SKM-1 treated with dmso at 0.1 percent for 144 hours (cell line): ENCODE data around the gene FAM219A.
"Not testable (repeated sequence)": the region's sequence is repeated elsewhere in the genome, so short reads cannot be mapped to it uniquely, and the experiment has no call there.

Experiments
- DNase-seq: peaks from one replicate; lab custom pipeline; 2025; ENCODE audit not compliant: unreplicated experiment; lab: John Stamatoyannopoulos, UW

Gene FAM219A

DNA sequence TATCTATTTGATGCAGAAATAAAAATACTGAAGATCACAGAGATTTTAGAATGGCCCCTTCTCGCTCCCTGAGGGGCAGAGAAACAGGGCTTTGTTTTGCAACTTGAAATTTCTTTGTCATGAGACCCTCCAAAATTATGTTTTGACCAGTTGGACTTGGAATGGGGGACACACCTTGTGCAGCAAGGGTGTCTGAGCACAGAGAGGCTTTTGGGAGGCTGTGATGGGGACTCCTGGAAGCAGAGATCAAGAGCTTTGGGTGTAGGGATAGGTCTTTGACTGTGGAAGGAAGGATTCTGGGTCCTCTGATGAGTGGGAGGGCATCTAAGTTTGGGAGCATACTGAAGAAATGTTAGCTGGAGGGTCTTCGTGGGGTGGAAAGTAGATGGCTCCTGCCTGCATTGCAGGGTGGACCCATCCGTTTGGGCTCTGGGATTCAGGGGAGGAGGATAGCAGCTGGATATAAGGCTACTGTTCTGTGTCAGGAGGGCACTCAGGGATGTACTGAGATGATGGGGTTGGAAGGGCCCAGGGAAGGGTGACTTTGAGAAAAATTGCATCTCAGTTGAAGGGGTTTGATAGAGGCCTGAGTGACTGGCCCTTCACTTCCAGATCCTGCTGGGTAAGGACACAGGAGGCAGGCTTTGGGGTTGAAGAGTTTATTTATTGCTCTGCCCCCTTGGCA, 79.9 kb downstream of the FAM219A start:
- DNase-seq = no peak

DNA sequence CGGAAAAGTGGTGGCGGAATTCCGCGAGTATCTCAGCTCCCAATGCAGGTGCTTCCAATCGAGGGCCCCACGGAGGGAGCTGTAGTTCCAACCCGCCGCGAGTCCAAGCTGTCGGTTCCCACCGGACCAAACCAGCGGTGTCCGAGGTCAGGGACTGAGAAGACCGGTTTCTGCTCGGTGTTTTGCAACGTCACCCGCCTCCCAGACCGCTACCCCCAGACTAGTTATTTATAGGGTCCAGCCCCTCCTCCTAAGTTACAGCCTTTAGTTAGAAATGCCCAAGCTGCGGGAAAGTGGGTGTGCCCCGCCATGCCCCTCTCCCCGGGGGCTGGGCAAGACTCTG, 81.0 kb downstream of the FAM219A start:
- DNase-seq = no peak

DNA sequence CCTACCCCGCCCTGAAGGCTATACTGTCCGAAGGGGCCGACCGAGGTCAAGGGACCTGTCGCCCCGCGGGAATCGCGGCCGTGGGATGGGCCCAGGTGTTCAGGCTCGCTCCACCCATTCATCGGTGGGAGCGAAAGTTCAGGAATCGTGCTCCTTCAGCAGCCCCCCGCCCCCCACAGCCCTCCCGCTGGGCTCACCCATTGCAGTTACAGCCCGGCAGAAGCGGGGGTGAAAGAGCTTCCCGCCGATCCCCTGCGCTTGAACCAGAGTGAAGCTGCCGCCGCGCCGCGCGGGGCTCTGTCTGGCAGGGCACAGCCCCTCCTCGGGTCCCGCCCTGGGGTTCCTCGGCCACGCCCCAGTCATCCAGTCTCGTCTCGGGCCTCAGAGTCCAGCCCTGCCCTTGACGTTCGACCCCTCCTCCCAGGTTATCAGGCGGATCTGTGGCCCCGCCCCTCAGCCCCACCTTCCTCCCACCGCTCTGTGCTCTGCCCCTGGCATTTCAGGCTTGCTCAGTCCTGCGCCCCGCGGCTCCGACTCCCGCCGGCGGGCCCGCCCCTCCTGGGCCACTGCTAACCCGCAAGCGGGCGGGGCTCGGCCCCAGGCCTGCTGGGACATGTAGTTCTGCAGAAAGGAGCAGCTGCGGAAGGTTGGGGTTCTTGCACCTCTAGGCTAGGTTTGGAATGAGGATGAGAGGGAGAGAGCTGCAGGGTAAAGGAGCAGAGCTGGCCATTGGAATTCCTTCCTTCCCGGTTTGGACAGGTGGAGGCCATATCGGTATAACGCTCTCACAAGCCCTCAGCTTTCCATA, 81.6 kb downstream of the FAM219A start, which contains the start of gene MYORG:
MYORG (minus strand) TSS at position 303 of the 808 bp plus-strand sequence. CDS start 3,955 bp downstream, outside the sequence.
- DNase-seq = peak; percentile 96

DNA sequence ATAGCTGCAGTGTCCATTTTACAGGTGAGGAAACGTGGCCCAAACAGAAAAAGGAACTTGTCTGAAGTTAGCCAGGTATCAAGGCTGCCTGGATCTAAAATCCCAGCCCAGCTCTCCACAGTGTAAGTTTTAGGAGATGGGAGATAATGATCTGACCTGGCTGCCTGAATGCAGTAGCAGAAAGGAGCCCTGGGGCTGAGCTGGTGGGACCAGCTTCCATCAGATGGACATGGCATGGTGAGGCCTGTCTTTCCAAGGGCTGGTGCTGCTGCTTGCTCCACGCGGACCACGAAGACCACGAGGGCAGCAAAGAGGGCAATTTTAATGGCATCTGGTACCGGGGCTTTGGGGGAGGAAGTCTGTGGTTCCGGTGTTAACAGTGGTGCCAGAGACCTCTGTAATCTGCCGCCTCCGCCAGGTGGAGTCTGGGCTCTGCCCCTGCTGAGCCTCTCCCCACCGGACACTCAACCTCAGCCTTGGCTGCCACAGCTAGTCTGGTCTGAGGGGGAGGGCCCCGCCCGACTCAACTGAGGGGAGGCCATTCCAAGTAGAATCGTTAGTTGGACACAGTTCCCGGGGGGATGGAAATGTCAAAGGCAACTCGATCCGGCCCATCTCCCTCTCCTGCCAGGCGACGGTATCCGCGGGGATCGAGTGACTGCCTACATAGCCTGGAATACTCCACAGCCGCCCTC, 82.3 kb downstream of the FAM219A start:
- peak; percentile 22 for DNase-seq

DNA sequence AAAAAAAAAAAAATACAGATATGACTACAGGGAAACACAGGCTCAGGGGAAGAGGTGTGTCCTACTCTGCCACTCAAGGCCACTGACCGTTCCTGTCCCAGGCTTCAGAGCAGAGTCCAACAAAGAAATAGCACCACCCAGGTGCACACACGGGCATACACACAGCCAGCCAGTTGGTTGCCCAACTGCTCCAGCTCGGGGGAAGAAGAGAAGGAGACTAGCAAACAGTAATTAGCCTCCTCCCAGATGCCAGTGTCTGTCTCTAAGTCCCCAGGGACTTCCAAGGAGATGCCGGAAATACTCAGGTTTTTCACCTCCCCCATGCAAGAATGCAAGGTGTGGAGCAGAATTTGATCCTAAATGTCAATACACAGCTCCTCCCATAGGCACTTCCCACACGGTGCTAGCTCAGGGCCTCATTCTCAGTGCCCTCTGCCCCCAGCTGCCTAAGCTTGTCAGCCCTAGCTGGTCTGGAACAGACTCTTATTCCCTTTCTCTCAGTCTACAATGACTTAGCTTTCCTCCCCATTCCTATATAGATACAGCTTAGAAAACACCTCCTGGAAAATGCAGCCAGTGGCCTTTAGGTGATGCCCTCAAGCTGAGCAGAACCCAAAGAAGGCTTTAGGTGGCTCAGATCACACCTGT, 83.3 kb downstream of the FAM219A start:
- DNase-seq = no peak

DNA sequence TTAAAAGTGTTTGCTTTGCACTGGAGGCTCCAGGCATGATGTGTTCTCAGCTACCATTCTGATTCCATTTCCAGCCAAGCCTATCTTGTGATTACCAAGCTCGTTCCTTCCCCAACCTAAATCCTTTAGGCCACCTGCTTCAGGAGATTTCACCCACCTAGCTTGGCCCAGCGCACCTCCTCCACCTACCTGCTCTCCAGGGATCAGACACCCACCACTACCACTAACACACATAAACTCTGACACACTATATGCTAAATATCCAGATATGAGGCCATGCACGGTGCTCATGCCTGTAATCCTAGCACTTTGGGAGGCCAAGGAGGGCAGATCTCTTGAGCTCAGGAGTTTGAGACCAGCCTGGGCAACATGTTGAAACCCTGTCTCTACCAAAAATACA, 84.0 kb downstream of the FAM219A start:
- DNase-seq = no peak

DNA sequence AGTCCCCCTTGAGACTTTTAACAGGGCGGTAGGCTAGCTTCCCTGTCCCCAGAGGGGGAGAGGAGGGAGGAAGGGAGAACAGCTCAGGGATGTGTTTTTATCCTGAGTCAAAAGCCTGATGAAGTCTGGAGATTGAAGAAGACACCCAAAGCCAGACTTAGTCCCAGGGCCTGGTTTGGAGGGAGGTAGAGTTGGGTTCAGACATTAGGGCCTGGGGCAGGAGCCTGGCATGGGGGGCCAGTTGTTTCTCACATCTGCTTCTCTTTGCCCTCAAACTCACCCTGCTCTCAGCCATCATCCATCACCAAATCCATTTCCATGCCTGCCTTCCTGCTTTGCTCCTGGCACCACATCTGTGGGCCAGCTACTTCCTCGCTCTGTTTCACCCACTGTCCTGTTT, 84.6 kb downstream of the FAM219A start:
- DNase-seq = no peak

DNA sequence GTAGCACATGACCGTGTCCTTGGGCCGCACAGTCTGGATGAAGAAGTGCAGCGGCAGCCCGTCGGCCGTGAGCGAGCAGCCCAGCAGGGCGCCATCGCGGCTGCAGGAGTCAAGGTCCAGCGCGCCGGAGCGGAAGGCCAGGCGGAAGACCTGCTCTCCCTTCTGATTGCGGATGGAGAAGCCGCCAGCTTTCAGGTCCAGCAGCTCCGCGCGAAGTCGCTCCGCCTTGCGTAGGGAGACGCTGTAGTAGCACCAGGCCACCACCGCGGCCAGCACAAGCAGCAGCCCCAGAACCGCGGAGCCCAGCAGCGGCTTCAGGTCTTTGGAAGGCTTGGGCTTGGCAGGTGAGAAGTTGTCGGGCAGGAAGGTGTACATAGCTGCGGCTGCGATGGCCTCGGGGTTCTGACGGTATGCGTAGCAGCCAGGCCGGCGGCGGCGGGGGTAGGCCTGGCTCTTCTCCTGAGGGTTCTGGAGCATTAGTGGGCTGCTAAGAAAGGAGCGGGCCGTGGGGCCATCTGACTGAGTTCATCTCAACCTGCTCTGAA, 85.8 kb downstream of the FAM219A start:
- DNase-seq = no peak

DNA sequence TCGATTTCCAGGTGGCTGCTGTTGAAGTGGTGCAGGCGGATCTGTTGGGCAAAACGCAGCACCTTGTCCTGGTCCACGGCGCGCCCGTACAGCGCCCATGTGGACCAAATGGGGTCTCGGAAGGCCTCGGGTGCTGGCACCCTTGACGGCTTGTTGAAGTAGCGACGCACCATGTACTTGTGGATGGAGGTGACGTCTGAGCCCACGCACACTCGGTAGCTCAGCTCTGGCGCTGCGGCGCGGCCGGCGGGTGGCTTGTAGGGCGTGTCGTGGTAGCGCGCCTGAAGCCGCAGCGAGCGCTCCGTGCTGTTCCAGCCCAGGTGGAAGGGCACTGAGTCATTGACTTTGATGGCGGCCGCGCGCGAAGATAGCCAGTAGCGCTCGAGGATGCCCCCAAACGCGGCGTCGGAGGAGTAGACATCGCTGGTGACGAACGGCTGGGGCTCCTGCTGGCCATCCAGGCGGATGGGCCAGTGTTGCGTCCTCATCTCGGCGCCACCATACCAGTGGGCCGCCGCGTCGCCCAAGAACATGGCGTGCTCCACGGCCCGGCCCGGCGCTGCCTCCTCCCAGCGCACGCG, 86.4 kb downstream of the FAM219A start:
- no peak for DNase-seq

DNA sequence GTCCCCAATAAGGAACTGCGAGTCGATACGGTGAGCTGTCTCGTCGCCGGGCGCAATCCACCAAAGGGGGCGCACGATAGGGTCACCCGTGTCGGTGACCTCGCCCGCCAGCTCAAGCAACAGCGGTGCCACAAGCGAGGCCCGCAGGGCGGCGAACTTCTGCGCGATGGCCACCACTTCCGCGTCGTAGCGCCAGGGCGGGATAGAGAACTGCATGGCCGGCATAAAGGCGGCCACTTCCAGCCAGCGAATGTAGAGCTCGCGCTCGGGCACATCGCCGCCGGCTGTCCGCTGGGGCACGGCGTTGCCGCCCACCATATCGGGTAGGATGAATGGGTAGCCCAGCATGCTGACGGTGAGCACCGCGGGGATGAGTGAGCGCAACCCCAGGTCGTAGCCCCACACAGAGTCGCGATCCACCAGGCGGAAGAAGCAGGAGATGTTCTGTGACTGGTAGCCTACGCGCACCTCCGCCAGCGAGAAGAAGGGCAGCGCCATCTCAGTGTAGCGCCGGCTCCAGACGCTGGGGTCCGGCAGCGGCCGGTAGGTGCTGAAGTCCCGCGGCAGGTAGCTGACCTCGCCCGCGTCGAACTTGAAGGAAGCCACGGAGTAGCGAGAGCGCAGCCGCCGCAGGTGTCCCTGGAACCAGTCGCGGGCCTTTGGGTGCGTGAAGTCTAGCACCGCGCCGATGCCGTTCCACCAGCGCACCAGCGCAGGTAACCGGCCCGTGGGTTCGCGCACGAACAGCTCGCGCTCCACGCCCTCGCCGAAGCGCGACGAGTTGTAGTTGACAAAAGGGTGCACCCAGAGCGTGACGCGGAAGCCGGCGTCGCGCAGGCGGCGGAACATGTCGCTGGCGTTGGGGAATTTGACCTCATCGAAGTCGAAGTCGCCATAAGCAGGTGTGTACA, 87.1 kb downstream of the FAM219A start:
- no peak for DNase-seq

DNA sequence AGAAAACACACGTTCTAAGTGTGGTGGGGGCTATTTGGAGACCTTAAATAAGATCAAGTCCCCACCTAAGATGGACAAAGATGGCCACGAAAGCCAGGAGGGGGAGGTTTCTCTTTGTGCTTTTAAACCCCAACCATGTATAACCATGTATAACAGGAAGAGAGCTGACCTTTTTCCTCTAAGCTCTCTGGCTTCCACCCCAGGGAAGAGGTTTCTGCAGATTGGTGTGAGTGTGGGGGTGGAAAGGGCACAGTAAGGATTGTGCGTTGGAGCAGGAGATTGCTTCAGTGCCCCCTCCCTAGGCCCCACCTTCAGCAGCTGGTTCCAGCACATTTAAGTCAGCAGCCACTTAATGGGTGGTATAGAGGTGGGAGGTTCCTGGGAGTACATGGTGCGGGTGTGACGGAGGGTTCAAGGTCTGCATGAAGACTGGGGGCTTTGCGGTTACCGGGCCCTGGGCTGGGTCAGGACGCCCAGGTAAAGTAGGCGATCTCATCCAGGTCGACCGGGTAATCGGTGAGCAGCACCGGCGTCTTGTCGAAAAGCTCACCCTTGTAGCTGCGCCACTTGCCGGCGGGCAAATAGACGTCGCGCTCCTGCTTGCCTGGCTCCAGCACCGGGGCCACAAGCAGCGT, 87.9 kb downstream of the FAM219A start:
- no peak for DNase-seq

DNA sequence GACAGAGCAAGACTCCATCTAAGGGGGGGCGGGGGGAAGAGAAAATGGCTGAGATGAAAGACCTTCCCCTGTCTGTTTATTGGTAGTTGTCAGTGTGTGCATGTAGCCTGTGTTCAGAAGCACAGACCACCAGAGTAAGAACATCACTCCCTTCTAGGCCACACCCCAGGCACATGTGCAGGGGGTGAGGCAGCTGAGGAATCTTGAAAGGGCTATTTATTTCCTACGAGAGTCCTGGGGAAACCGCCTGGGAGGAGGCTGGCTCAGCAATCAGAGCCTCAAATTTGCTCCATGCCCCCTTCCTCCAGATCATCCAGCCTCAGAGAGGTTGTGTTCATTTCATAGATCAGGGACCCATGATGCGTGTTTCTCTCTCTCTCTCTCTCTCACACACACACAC, 88.7 kb downstream of the FAM219A start:
- no peak for DNase-seq

DNA sequence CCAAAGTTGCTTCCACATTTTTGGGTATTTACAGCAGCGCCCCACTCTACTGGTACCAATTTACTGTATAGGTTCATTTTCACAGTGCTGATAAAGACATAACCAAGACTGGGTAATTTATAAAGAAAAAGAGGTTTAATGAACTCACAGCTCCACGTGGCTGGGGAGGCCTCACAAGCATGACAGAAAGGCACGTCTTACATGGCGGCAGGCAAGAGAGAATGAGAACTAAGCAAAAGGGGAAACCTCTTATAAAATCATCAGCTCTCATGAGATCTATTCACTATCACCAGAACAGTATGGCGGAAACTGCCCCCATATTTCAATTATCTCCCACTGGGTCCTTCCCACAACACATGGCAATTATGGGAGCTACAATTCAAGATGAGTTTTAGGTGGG, 89.6 kb downstream of the FAM219A start:
- DNase-seq = not testable (repeated sequence)

DNA sequence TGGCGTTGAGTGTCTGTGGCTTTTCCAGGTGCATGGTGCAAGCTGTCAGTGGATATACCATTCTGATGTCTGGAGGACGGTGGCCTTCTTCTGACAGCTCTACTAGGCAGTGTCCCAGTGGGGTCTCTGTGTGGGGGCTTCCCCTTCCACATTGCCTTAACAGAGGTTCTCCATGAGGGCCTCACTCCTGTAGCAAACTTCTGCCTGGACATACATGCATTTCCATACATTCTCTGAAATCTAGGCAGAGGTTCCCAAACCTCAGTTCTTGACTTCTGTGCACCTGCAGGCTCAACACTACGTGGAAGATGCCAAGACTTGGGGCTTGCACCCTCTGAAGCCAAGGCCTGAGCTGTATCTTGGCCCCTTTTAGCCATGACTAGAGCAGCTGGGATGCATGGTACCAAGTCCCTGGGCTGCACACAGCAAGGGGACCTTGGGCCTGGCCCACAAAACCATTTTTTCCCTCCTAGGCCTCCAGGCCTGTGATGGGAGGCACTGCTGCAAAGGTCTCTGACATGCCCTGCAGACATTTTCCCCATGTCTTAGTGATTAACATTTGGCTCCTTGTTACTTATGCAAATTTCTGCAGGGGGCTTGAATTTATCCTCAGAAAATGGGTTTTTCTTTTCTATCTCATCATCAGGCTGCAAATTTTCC, 90.5 kb downstream of the FAM219A start:
- DNase-seq = not testable (repeated sequence)

DNA sequence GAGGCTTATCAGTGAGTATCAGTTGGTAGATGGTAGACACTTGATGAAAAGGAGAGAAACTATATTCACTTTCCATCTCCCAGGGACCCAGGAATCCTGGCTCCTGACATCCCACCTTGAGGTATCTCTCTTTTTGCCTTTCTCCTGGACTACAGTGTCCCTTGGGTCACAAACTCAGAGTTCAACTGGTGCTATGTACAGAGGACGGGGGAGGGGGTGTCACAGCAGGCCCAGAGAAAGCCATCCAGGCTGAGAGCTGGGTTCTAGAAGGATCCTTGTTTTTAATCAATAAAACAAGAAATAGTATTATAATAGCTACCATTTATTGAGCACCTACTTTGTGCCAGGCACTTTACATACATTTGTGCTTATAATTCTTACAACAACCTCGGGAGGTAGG, 92.0 kb downstream of the FAM219A start:
- DNase-seq = no peak

DNA sequence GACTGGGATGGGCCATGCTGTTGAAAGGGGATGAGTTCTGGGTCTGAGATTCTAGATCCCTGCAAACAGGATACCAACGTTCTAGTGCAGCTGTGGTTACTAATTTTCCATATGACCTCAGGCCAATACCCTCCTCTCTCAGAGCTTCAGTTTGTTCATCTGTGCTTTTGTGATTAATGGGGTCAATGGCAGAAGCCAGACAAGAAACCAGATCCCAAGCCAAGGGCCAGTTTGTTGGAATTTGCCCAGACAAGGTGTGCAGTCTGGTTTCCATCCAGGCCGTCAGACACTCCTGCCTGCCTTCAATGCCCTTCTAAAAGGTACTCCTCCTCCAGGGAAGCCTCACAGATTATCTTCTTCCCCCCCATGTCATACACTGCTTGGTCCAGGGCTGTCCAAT, 93.1 kb downstream of the FAM219A start:
- DNase-seq = no peak

DNA sequence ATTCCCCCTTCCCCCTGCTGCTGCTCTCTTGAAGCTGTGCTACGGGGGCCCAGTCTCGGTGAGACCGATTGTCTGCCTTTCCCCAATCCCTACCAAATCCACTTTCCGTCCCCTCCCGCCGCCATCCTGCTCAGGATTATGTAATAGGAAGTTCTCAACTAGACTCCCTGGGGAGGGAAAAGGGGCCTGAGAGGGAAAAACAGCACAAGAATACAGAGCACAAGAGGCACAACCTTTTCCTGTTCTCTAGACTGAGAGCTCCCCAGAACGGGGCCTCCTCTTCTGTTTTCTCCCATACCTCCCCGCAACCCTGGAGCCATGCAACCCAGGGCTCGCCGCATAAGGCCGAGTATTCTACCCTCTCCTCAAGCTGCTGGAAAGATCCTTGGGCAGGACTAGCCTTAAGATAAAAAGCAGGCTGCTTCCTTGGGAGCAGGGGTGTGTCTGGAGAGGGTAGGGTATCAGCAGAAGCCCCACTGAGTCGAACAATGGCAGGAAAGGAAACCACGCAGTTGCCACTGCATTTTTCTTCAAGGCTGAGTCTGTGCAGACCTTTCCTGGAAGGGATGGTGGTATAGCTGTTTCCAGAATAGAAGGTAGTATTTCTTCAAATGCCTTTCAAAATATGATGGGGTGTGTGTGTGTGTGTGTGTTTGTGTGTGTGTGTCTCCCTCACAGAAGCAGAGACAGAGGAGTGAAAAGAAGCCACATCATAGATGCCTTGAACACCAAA, 94.6 kb downstream of the FAM219A start:
- DNase-seq = no peak

DNA sequence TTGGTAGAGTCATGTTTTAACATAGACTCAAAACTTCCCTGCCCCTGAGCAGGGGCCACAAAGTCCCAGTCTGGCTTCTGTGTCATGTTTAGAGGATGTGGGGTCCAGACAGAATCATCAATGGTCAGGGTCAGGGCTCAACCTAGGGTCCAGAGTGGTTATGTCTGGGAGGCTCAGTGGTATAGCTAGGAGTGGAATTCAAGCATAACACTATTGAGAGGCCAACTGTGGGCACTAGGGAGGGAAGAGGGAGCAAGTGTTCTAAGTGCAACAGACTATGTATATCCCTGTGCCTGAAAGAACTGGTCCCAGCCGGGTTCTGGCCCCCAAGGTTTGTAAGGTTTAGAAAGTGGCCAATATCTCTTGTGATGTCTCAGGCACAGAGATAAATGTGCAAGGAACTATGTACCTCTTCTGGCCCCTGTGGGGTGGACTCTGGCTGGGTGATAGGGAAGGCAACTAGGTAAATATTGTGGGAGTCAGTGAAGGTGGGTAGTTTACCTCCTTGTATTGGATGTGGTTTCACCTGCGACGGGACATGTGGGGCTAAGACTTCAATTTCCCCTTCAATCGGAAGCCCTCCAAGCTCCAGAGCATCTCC, 95.7 kb downstream of the FAM219A start:
- DNase-seq = no peak
